IPS-18c (cell line): ENCODE measurements around the gene RAX.
A peak's percentile ranks its signal among the peaks of the same experiment; 100 is the strongest.
"Not testable (repeated sequence)": the region's sequence is repeated elsewhere in the genome, so short reads cannot be mapped to it uniquely, and the experiment has no call there.

Experiments used
- H3K4me3 ChIP-seq: 2 replicates; pipeline ENCODE4 v1.7.0; 2013; ENCODE audit warnings: low read depth, mild to moderate bottlenecking, low read length, moderate library complexity; ENCODE audit not compliant: insufficient read depth
- H3K9me3 ChIP-seq: one replicate; pipeline ENCODE4 v1.6.1; 2013; ENCODE audit warnings: mild to moderate bottlenecking, low read length, moderate library complexity; ENCODE audit not compliant: control insufficient read depth, insufficient read depth

Gene RAX

GRCh38 chr18:59265246-59265973 is 7.8 kb downstream of the RAX start:
- peak overlapping the region; percentile 56 for H3K4me3 ChIP-seq
- H3K9me3 ChIP-seq: no peaks in the 10 kb centered on the region

GRCh38 chr18:59264651-59265245 is 8.5 kb downstream of the RAX start:
- H3K9me3 ChIP-seq: no peaks in the 10 kb centered on the region
- peak overlapping the region; percentile 56; the same call in 1 of the 2 replicates for H3K4me3 ChIP-seq

GRCh38 chr18:59264121-59264571 is 9.1 kb downstream of the RAX start:
- peak overlapping the region; percentile 6; the same call in 1 of the 2 replicates for H3K4me3 ChIP-seq

GRCh38 chr18:59263661-59264060 is 9.6 kb downstream of the RAX start:
- no peak overlapping the region for H3K4me3 ChIP-seq
- H3K9me3 ChIP-seq: no peaks in the 10 kb centered on the region

More at GRCh38 chr18:59264121-59264571, 9.1 kb downstream of the RAX start:
- H3K9me3 ChIP-seq: no peaks in the 10 kb centered on the region

DNA sequence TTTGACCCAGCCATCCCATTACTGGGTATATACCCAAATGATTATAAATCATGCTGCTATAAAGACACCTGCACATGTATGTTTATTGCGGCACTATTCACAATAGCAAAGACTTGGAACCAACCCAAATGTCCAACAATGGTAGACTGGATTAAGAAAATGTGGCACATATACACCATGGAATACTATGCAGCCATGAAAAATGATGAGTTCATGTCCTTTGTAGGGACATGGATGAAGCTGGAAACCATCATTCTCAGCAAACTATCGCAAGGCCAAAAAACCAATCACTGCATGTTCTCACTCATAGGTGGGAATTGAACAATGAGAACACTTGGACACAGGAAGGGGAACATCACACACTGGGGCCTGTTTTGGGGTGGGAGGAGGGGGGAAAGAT is 11.0 kb downstream of the RAX start:
- H3K4me3 ChIP-seq, H3K9me3 ChIP-seq: not testable (repeated sequence)

GRCh38 chr18:59261842-59262241 is 11.4 kb downstream of the RAX start:
- not testable (repeated sequence) for H3K4me3 ChIP-seq, H3K9me3 ChIP-seq

DNA sequence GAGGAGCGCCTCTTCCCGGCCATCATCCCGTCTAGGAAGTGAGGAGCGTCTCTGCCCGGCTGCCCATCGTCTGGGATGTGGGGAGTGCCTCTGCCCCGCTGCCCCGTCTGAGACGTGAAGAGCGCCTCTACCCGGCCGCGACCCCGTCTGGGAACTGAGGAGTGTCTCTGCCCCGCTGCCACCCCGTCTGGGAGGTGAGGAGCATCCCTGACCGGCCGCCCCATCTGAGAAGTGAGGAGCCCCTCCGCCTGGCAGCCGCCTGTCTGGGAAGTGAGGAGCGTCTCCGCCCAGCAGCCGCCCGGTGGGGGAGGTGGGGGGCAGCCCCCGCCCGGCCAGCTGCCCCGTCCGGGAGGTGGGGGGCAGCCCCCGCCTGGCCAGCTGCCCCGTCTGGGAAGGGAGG is 17.8 kb downstream of the RAX start:
- not testable (repeated sequence) for H3K4me3 ChIP-seq, H3K9me3 ChIP-seq

DNA sequence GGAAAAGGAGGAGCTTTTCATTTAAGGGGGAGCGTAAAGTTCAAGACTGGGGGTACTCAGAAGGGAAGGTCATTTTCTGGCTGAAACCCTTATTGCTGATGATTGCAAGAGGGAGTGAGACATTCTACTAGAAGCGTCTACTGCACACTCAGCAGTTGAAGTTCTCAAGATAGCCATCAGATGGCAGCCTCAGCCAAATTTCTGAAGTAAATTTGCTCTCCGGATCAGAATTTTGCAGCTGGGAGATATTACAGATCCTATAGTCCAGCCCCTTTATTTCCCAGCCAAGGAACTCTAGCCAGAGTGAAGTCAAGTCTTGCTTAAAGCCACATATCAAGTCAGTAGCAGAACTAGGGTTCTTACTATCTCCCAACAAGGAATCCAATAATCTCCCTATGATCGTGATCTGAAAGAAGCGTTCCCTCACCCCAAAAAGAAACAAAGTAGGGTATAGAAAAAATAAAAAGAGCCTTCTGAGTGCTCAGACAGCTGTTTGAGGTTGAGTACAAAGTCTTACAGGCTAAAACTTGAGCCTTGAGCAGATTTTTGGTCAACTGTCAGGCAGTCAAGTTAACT is 24.0 kb downstream of the RAX start:
- Histone ChIP-seq H3K4me3 (no peak overlapping the region), H3K9me3 (peaks cover under 1% of the 10 kb centered on the region)

- Histone ChIP-seq H3K4me3 (no peak overlapping the region), H3K9me3 (no peaks in the 10 kb centered on the region)
Observed at GRCh38 chr18:59246796-59247195, 26.5 kb downstream of the RAX start.

DNA sequence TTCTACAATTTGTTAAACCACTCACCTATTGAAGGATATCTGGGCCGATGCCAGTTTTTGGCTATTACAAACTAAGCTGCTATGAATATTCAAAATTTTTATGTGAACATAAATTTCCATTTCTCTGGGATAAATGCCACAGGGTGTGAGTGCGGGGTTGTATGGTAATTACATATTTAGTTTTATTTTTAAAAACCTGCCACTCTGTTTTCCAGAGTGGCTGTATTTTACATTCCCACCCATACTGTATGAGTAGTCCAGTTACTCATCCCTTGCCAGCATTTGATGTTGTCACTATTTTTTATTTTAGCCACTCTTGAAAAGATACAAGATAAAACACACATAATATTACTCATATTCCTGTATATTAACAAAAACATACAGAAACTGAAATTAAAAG is 30.3 kb downstream of the RAX start:
- H3K4me3 ChIP-seq: no peak overlapping the region
- H3K9me3 ChIP-seq: no peaks in the 10 kb centered on the region

DNA sequence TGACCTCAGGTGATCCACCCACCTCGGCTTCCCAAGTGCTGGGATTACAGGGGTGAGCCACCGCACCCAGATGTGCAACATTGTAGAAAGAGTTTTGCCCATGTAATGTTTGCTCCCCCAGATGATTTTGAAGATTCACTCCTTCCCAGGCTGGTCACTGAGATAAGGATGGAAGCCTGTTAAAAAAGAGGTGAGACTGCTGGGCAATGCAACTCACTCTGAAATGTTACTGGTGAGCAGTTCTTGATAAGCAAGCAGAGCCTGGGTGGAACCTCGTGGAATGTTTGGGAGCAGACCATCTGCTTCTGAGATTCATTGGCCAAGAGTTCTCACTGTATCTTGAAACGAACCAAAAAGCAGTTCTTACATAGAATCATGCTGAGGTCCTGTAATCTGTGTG is 33.6 kb downstream of the RAX start:
- no peak overlapping the region for H3K4me3 ChIP-seq

DNA sequence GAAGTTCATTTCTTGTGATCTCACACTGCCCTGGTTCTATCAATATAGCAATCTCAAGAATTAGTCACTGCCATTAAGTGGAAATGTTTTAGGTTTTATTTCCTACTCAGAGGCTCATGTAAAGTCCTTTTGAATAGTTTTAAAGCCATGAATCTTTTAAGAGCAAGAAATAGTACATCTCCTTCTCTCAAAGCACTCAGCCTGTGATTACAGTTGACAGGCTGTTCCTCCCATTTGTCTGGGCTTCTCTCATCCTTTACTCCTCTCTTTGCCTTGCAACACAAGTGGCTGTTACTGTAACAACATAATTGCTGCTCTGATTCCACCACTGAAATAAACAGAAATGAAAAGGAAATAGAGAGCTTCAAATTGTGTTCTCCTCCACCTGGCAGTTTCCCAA is 34.9 kb downstream of the RAX start:
- Histone ChIP-seq H3K9me3 (no peaks in the 10 kb centered on the region), H3K4me3 (no peak overlapping the region)

More for the DNA sequence above, 33.6 kb downstream of the RAX start:
- H3K9me3 ChIP-seq: no peaks in the 10 kb centered on the region

- no peak overlapping the region for H3K4me3 ChIP-seq
- no peaks in the 10 kb centered on the region for H3K9me3 ChIP-seq
Observed at GRCh38 chr18:59233017-59233410, 40.2 kb downstream of the RAX start.

DNA sequence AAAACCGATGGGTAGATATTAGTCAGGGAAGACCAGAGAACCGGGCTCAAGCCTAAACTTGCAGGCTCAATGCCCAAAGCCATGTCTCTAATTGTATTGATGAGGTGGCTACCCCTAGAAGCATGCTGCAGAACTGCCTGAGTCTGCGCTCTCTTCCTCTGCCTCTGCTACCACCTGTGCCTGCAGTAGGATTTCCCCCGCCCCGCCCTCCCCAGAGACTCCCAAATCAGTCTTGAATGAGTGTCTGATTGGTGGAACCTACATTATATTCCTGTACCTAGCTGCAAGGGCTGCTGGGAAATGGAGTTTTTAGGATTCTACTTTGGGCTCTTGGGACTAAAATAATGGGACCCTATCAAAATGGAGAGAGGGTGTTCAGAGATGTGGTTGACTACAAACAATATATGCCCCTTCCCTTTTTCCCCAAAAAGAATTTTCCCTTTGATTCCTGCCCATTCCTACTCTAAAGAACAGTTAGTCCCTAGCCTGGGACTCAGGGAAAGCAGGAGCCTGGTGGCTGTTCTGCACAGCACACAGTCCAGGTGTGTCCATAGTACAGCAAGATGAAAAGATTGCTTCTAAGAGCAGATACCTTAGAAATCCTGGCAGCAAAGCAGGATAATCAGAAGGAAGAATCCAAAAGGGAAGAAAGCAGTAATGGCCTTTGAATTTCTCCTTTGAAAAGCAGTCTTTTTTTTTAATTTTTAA is 40.8 kb downstream of the RAX start:
- Histone ChIP-seq H3K4me3 (no peak overlapping the region), H3K9me3 (no peaks in the 10 kb centered on the region)

- no peaks in the 10 kb centered on the region for H3K9me3 ChIP-seq
- no peak overlapping the region for H3K4me3 ChIP-seq
Observed at GRCh38 chr18:59231877-59232276, 41.4 kb downstream of the RAX start.

DNA sequence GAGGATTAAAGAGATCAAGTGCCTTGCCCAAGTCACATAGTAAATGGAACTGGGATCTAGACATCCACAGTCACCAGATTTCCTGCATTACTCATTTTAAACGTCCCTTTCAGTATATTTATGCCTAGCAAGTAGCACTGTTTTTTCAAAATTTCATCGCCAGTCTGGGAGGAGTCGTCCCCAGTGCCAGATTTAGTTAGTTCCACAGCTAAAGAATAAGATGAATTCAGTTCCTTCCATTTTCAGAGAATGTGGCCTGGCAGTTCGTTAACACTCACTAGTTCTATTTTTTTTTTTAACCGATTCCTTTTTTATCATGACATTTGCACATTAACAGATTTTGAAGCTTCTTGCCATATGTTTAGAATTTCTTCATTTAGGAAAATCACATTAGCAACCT is 42.1 kb downstream of the RAX start:
- Histone ChIP-seq H3K9me3 (no peaks in the 10 kb centered on the region), H3K4me3 (no peak overlapping the region)

DNA sequence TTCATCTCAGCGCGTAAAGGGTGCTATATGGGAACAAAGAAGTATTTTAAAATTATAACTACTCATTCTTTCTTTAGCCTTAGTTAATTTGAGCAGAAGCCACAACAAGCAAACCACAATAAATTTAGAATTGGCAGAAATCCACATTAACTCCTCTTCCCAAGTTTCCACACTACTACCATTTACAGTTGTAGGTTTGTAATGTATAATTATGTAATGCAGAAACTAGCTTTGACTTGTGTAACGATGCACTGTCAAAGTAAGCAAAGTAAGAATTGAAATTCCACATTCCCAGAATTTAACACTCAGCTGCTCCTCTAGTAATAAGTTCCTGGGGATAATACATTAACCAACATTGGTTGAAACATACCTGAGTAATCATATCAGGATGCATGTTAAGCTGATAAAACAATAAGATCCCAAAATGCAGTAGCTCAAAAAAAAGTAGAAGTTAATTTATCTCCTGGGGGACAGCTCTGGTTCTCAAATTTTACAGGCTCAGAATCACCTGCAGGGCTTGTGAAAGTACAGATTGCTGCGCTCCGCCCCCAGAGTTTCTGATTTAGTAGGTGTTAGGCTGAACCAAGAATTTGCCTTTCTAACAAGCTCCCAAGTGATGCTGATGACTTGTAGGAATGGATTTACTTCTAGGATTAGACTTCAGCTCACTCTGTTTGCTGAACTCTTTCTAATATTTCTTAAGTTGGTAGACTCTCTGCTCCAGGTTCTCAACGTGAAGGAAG is 43.4 kb downstream of the RAX start:
- H3K9me3 ChIP-seq: no peaks in the 10 kb centered on the region
- no peak overlapping the region for H3K4me3 ChIP-seq
